ENCODE data around the gene FOXJ2. TPM values are rescaled to one million over a fixed set of nuclear protein-coding genes. Genes with fewer than 3 reads are reported as not detected.

FOXJ2 gene
- total RNA-seq, 1 donor from 2014 or later: 11.9 TPM

Other genes with a start within 250 kb of the FOXJ2 start
- gene NANOG, start 243.3 kb upstream of the FOXJ2 start, total RNA-seq: 0.03 and 0.16 TPM in 2 replicates
- gene SLC2A14, start 159.8 kb upstream of the FOXJ2 start, total RNA-seq: not detected in 2 replicates
- gene SLC2A3, start 96.5 kb upstream of the FOXJ2 start, total RNA-seq: 31.4 and 32.9 TPM in 2 replicates
- gene C3AR1, start 33.6 kb downstream of the FOXJ2 start, total RNA-seq: 0.08 TPM in 1 of 2 replicates, not detected in the other
- 53.1 and 55.7 TPM in 2 replicates for gene NECAP1, start 49.6 kb downstream of the FOXJ2 start, total RNA-seq
- 1.4 TPM in 1 of 2 replicates, not detected in the other for gene CLEC4A, start 90.9 kb downstream of the FOXJ2 start, total RNA-seq
- gene ZNF705A, start 124.3 kb downstream of the FOXJ2 start, total RNA-seq: not detected in 2 replicates
- not detected in 2 replicates for gene FAM90A1, start 194.9 kb downstream of the FOXJ2 start, total RNA-seq

Measured in myocyte (in vitro differentiated cells).